ENCODE measurements around the gene FAM81A.

- TF ChIP-seq POLR2A (IDR thresholded peaks at IDR 0.05; ENCODE audit: low read depth, low read length), result no peak
- TF ChIP-seq POLR2AphosphoS5 (IDR thresholded peaks at IDR 0.05; ENCODE audit: low read depth, low read length), result no peak
Measured at GRCh38 chr15:59416816-59417215, 21.2 kb upstream of the FAM81A start.

All from GM12891 (cell line).